Measurements from ENCODE around the gene ZFYVE28. TPM values are rescaled to one million over a fixed set of nuclear protein-coding genes. Genes with fewer than 3 reads are reported as not detected.

Gene ZFYVE28
- total and polyA plus RNA-seq, 8 donors, result 4.9 to 88.8 (median 7.3) TPM

DNA sequence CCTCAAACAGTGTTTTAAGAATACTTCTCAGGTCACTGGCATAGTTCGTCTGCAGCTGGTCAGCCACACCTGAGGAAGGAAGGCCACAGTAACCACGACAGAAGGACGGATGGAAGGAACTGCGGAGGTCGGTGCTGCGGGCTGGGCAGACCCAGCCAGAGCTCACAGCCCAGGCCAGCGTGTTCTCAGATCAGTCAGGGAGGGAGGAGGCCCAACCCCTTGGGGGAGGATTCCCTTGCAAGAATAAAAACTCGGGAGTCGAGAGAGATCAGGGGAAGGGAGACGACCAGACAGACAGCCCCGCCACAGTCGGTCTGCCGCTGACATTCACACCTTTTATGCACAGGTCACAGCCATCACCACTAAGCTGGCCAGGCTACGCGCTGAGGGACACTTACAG, 145.2 kb downstream of the ZFYVE28 start:
- 81 to 87% (median 84%) methylated on average over 15 of the region's 15 CpGs for WGBS, 5 donors
- H3K4me1 ChIP-seq, result no peaks in the 10 kb centered on the region
- H3K27me3 ChIP-seq, result no peaks in the 10 kb centered on the region
- no peak overlapping the region for H3K4me3 ChIP-seq
- H3K36me3 ChIP-seq, result peaks cover 0 to 35% (median 19%) of the 10 kb centered on the region in 4 donors
- TF ChIP-seq, protein P1, sequence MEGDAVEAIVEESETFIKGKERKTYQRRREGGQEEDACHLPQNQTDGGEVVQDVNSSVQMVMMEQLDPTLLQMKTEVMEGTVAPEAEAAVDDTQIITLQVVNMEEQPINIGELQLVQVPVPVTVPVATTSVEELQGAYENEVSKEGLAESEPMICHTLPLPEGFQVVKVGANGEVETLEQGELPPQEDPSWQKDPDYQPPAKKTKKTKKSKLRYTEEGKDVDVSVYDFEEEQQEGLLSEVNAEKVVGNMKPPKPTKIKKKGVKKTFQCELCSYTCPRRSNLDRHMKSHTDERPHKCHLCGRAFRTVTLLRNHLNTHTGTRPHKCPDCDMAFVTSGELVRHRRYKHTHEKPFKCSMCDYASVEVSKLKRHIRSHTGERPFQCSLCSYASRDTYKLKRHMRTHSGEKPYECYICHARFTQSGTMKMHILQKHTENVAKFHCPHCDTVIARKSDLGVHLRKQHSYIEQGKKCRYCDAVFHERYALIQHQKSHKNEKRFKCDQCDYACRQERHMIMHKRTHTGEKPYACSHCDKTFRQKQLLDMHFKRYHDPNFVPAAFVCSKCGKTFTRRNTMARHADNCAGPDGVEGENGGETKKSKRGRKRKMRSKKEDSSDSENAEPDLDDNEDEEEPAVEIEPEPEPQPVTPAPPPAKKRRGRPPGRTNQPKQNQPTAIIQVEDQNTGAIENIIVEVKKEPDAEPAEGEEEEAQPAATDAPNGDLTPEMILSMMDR (IDR thresholded peaks at IDR 0.05), result no peak
- TF ChIP-seq POLR2AphosphoS5 (IDR thresholded peaks at IDR 0.05), result no peak
- TF ChIP-seq EP300 (IDR thresholded peaks at IDR 0.05), result no peak
- no peak for TF ChIP-seq POLR2A (IDR thresholded peaks at IDR 0.05)
- H3K27ac ChIP-seq, result no peak overlapping the region
- intact Hi-C loops (cut with DNase I; ENCODE audit: low total_unique reads), result no loop called here
- no peak for DNase-seq
- H3K9me3 ChIP-seq, result no peaks in the 10 kb centered on the region

DNA sequence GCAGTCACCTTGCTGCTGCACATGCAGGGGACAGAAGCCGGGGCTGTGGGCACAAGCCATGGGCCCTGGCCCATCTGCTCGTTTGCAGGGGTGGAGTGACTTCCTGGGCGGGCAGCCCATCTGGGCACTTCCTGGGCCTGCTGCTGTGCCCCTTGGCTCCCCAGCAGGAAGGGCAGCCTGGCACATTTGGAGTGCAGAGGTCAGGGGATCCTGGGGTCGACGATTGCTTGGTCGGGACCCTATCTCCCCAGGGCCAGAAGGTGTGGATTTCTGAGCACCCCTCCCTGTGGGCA, 145.7 kb downstream of the ZFYVE28 start:
- no peaks in the 10 kb centered on the region for H3K4me1 ChIP-seq
- H3K9me3 ChIP-seq, result no peaks in the 10 kb centered on the region
- intact Hi-C loops (cut with DNase I; ENCODE audit: low total_unique reads), result no loop called here
- H3K36me3 ChIP-seq, result peaks cover 0 to 35% (median 19%) of the 10 kb centered on the region in 4 donors
- H3K27me3 ChIP-seq, result no peaks in the 10 kb centered on the region
- DNase-seq, result no peak
- no peak overlapping the region for H3K27ac ChIP-seq
- WGBS, 5 donors, result 60 to 86% (median 82%) methylated on average over 2 to 6 of the region's 6 CpGs
- TF ChIP-seq POLR2AphosphoS5 (IDR thresholded peaks at IDR 0.05), result no peak
- no peak overlapping the region for H3K4me3 ChIP-seq

DNA sequence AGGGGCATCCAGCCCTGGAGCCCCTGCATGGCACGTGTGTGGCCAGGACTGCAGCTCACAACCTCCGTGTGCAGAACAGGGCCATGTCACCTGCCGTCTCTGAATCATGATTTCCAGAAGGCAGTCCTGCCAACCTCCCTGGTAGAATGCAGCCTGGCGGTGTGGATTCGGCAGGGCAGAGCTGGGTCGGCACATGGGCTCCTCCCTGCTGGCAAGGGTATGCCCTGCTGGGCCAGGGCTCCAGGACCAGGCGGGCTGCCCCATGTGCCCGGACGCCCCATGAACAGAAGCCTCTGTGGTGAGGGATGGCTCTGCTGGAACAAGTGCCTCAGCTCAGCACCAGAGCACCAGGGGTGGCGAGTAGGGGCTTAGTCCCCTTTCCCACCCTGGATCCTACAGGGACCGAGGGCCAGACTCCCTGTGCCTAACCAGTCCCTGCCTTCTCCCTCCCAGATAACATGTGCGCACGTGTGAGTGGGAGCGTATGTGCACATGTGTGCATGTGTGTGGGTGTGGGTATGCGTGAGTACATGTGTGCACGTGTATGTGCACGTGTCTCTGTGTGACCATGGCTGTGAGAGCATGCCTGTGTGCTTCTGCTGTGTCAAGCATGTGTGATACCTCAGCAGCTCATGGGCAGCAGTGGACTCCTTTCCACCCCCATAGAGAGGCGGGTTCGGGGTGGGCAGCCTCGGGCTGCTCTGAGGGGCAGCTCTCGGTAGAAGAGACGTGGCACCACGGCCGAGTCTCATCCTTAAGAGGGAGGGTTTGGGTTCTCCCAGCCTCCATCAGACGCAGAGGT, 146.2 kb downstream of the ZFYVE28 start:
- 91 to 93% (median 91%) methylated on average over 14 to 25 of the region's 25 CpGs for WGBS, 5 donors
- intact Hi-C loops (cut with DNase I; ENCODE audit: low total_unique reads), result no loop called here
- TF ChIP-seq, protein P1 (IDR thresholded peaks at IDR 0.05), result no peak
- TF ChIP-seq POLR2AphosphoS5 (IDR thresholded peaks at IDR 0.05) (no peak), EP300 (IDR thresholded peaks at IDR 0.05) (no peak), POLR2A (IDR thresholded peaks at IDR 0.05) (no peak)
- Histone ChIP-seq H3K4me3 (no peak overlapping the region), H3K36me3 (peaks cover 0 to 35% (median 19%) of the 10 kb centered on the region in 4 donors), H3K4me1 (peaks cover 0 to 4% (median under 1%) of the 10 kb centered on the region in 4 donors), H3K9me3 (no peaks in the 10 kb centered on the region), H3K27me3 (no peaks in the 10 kb centered on the region), H3K27ac (no peak overlapping the region)
- DNase-seq, result no peak

DNA sequence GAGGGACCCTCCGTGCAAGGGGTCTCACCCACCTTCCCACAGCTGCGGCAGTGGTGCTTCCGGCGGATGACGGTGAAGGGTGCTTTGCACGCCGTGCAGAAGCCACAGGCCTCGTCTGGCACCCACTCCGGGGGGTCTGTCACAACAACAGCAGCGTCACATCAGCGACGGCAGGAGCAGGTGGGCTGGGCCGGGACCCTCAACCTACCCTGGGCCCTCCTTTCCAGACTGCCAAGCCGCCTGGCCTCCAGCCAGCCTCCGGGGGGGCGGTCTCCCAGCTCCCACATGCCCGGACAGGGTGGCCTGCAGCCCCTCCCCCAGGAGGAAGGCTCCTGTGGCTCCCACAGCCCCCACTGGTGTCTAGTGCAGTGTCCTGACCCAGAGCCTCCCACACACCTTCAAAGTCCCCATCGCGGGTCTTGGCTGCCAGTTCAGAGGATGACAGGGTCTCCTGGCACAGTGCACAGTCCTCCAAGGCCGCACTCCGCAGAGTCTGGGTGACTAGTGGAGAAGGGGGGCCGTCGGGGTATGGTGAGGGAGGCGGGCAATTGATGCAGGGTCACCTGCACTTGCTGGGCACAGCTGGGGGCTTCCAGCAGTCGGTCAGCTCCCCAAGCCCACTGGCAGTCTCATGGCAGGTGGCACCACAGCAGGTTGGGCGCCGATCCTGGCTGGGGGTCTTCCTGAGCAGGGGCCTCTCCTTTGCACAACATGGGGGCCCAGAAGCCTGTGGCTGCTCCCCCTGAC, 147.0 kb downstream of the ZFYVE28 start:
- H3K4me1 ChIP-seq, result peaks cover 0 to 12% (median 7%) of the 10 kb centered on the region in 4 donors
- DNase-seq, result no peak
- H3K9me3 ChIP-seq, result no peaks in the 10 kb centered on the region
- intact Hi-C loops (cut with DNase I; ENCODE audit: low total_unique reads), result no loop called here
- no peaks in the 10 kb centered on the region for H3K27me3 ChIP-seq
- no peak for TF ChIP-seq EP300 (IDR thresholded peaks at IDR 0.05)
- no peak for TF ChIP-seq POLR2A (IDR thresholded peaks at IDR 0.05)
- TF ChIP-seq POLR2AphosphoS5 (IDR thresholded peaks at IDR 0.05), result no peak
- TF ChIP-seq, protein P1 (IDR thresholded peaks at IDR 0.05), result no peak
- H3K36me3 ChIP-seq, result peaks cover 0 to 35% (median 19%) of the 10 kb centered on the region in 4 donors
- H3K27ac ChIP-seq, result no peak overlapping the region
- no peak overlapping the region for H3K4me3 ChIP-seq
- WGBS, 5 donors, result 84 to 94% (median 90%) methylated on average over 19 to 27 of the region's 27 CpGs

Measured in stomach (tissue), 9 donors.